ENCODE data around the gene DACT2.

Gene DACT2

GRCh38 chr6:168343239-168344150 is 23.9 kb upstream of the DACT2 start:
- H3K36me3 Mint-ChIP-seq: no peaks in the 10 kb centered on the region
- no peaks in the 10 kb centered on the region for H3K4me1 Mint-ChIP-seq
- H3K27me3 Mint-ChIP-seq: peaks cover 26 to 29% of the 10 kb centered on the region in 2 donors
- H3K27ac Mint-ChIP-seq: no peak overlapping the region
- H3K9me3 Mint-ChIP-seq: peaks cover 4 to 6% of the 10 kb centered on the region in 2 donors
- ATAC-seq (replicated peaks) (no peak), DNase-seq (no peak)
- H3K4me3 Mint-ChIP-seq: no peak overlapping the region

GRCh38 chr6:168342636-168343035 is 23.1 kb upstream of the DACT2 start:
- Mint-ChIP-seq H3K27ac (no peak overlapping the region), H3K9me3 (peaks cover 4% of the 10 kb centered on the region in 2 donors), H3K4me3 (no peak overlapping the region), H3K4me1 (no peaks in the 10 kb centered on the region), H3K27me3 (peaks cover 22 to 28% of the 10 kb centered on the region in 2 donors), H3K36me3 (no peaks in the 10 kb centered on the region)
- no peak for ATAC-seq (replicated peaks)
- DNase-seq: no peak

GRCh38 chr6:168341280-168341900 is 21.8 kb upstream of the DACT2 start:
- H3K36me3 Mint-ChIP-seq: no peaks in the 10 kb centered on the region
- H3K4me1 Mint-ChIP-seq: no peaks in the 10 kb centered on the region
- H3K9me3 Mint-ChIP-seq: peaks cover 4 to 6% of the 10 kb centered on the region in 2 donors
- DNase-seq (no peak), ATAC-seq (replicated peaks) (no peak)
- H3K27ac Mint-ChIP-seq: no peak overlapping the region
- no peak overlapping the region for H3K4me3 Mint-ChIP-seq
- H3K27me3 Mint-ChIP-seq: peaks cover 14 to 15% of the 10 kb centered on the region in 2 donors

DNA sequence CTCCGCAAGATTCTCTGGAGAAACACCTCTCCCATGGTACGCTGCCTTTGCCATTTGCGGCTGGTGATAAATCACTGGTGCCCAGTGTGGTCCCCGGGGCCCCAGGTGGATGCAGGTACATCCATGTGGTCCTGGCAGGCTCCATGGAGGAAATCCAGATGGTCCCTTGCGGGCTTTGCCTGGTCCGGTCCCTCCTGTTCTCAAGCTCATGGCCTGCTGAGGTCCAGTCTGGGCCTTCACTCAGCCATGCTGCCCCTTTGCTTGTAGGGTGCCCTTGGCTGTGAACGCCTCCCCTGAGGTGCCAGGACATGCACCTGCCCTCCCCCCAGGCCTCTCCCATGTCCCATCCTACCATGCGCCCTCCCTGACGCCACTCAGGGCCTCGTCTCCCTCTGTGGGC is 21.2 kb upstream of the DACT2 start:
- Mint-ChIP-seq H3K9me3 (peaks cover 4 to 6% of the 10 kb centered on the region in 2 donors), H3K36me3 (no peaks in the 10 kb centered on the region), H3K27me3 (peaks cover 11 to 14% of the 10 kb centered on the region in 2 donors), H3K27ac (no peak overlapping the region), H3K4me3 (no peak overlapping the region), H3K4me1 (no peaks in the 10 kb centered on the region)
- DNase-seq: no peak
- ATAC-seq (replicated peaks): no peak

DNA sequence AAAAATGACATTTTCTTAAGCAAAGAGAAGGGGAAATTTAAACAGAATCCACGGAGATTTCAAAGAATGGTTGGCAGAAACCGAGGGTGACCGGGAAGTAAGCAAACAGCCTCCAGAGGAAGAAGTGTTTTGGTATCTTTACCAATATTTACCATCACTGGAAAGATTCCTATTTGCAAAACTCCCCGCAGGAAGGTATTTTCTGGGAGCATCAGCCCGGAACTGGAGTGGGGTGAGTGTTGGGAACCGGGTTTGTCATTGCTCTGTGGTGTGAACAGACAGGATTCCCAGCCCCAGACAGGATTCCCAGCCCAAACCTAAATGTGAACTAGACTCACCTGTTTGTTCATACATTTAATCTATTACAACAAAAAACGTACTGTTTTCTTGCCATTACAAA is 19.2 kb upstream of the DACT2 start:
- Mint-ChIP-seq H3K36me3 (no peaks in the 10 kb centered on the region), H3K27ac (no peak overlapping the region), H3K4me3 (no peak overlapping the region), H3K9me3 (peaks cover 4 to 5% of the 10 kb centered on the region in 2 donors), H3K27me3 (peaks cover 0 to 3% of the 10 kb centered on the region in 2 donors), H3K4me1 (no peaks in the 10 kb centered on the region)
- ATAC-seq (replicated peaks): no peak
- no peak for DNase-seq

DNA sequence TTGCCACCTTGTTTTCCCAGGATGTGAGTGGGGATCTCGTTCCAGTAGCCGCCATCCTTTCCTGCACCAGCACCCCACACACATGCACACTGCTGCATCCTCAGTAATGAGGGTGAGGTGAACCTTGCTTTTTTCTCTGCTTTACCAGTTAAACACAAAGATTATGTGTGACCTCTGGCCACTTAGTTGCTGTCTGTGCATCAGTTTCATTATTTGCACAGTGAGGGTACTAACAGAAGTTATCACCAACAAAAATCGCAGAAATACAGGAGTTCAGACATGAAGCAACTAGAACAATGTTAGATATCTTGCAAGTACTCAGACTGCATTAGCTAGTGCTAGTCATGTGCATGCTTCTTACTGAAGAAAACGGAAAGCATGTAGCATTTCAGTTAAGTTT is 17.4 kb upstream of the DACT2 start:
- Mint-ChIP-seq H3K4me1 (no peaks in the 10 kb centered on the region), H3K4me3 (no peak overlapping the region), H3K27ac (no peak overlapping the region), H3K27me3 (no peaks in the 10 kb centered on the region), H3K9me3 (peaks cover 4 to 6% of the 10 kb centered on the region in 2 donors), H3K36me3 (no peaks in the 10 kb centered on the region)
- ATAC-seq (replicated peaks) (no peak), DNase-seq (no peak)

GRCh38 chr6:168333989-168334388 is 14.4 kb upstream of the DACT2 start:
- no peak for ATAC-seq (replicated peaks)
- Mint-ChIP-seq H3K4me1 (no peaks in the 10 kb centered on the region), H3K4me3 (no peak overlapping the region), H3K27me3 (peaks cover 9 to 16% of the 10 kb centered on the region in 2 donors), H3K27ac (no peak overlapping the region), H3K9me3 (peaks cover 0 to 12% of the 10 kb centered on the region in 2 donors), H3K36me3 (no peaks in the 10 kb centered on the region)
- DNase-seq: no peak

- no peak overlapping the region for H3K4me3 Mint-ChIP-seq
- H3K27ac Mint-ChIP-seq: no peak overlapping the region
- H3K9me3 Mint-ChIP-seq: peaks cover 0 to 14% of the 10 kb centered on the region in 2 donors
- H3K4me1 Mint-ChIP-seq: no peaks in the 10 kb centered on the region
- H3K27me3 Mint-ChIP-seq: peaks cover 10 to 18% of the 10 kb centered on the region in 2 donors
- ATAC-seq (replicated peaks) (no peak), DNase-seq (no peak)
- H3K36me3 Mint-ChIP-seq: no peaks in the 10 kb centered on the region
Observed at GRCh38 chr6:168333491-168333890, 13.9 kb upstream of the DACT2 start.

- DNase-seq (no peak), ATAC-seq (replicated peaks) (no peak)
- no peaks in the 10 kb centered on the region for H3K36me3 Mint-ChIP-seq
- H3K27me3 Mint-ChIP-seq: peaks cover 10 to 18% of the 10 kb centered on the region in 2 donors
- peaks cover 0 to 14% of the 10 kb centered on the region in 2 donors for H3K9me3 Mint-ChIP-seq
- H3K4me1 Mint-ChIP-seq: no peaks in the 10 kb centered on the region
- no peak overlapping the region for H3K4me3 Mint-ChIP-seq
- no peak overlapping the region for H3K27ac Mint-ChIP-seq
Observed at GRCh38 chr6:168333039-168333438, 13.5 kb upstream of the DACT2 start.

DNA sequence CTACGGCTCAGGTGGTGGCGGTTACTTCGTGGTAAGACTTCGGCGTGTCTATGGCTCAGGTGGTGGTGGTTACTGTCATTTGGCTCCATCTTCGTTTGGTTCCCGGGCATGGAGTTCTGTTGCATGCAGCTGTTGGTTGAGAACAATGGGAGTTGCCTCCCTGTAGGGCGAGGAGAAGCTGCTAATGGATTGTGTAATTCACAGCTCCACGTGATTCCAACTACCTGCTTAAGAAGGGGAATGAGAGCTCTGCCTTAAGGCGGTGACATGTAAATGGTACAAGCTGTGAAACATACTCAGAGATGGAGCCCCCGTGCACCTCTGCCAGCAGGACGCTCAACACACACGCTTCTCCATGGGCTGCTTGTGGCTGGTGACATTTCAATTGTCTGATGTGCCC is 12.4 kb upstream of the DACT2 start:
- DNase-seq (no peak), ATAC-seq (replicated peaks) (no peak)
- H3K4me1 Mint-ChIP-seq: no peaks in the 10 kb centered on the region
- H3K27ac Mint-ChIP-seq: no peak overlapping the region
- H3K27me3 Mint-ChIP-seq: peaks cover 11 to 23% of the 10 kb centered on the region in 2 donors
- no peak overlapping the region for H3K4me3 Mint-ChIP-seq
- H3K9me3 Mint-ChIP-seq: peaks cover 6 to 16% of the 10 kb centered on the region in 2 donors
- H3K36me3 Mint-ChIP-seq: no peaks in the 10 kb centered on the region

DNA sequence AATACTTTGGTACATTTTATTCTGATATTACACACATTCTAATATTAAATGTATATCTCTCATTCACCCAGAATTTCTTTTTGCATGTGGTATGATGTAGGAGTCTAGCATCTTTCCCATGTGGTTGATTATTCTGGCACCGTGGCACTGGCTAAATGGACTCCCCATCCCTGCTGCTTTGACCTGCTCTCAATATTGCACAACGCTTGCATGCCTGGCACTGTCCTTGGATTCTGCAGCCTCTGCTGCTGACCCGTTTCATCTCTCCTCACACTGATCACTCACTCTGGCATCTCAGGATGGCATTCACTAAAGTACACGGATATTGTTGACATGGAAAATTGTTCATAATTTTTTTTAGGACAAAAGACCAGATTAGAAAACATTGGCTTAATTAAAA is 11.5 kb upstream of the DACT2 start:
- H3K4me3 Mint-ChIP-seq: no peak overlapping the region
- ATAC-seq (replicated peaks) (no peak), DNase-seq (no peak)
- H3K27me3 Mint-ChIP-seq: peaks cover 20 to 28% of the 10 kb centered on the region in 2 donors
- no peaks in the 10 kb centered on the region for H3K4me1 Mint-ChIP-seq
- H3K36me3 Mint-ChIP-seq: no peaks in the 10 kb centered on the region
- H3K27ac Mint-ChIP-seq: no peak overlapping the region
- H3K9me3 Mint-ChIP-seq: peaks cover 6 to 18% of the 10 kb centered on the region in 2 donors

- ATAC-seq (replicated peaks) (no peak), DNase-seq (no peak)
- no peaks in the 10 kb centered on the region for H3K36me3 Mint-ChIP-seq
Observed at GRCh38 chr6:168330403-168330802, 10.8 kb upstream of the DACT2 start.

DNA sequence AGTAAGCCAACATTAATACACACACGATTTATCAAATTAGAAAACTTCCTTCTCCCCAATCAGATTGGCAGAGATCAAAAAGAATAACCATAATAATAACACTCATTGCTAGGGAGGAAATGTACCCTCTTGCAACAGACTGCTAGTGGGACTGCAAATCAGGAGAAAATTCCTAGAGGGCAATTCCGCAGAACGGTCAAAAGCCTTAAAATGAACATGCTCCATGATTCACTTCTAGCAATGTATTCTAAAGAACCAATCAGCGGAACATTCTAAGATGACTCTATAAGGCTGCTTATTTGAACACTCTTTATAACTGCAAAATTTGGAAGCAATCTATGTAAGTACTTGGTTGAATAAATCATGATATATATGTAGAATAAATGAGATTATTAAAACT is 8.5 kb upstream of the DACT2 start:
- peaks cover 28 to 33% of the 10 kb centered on the region in 2 donors for H3K27me3 Mint-ChIP-seq
- peaks cover 6 to 16% of the 10 kb centered on the region in 2 donors for H3K9me3 Mint-ChIP-seq

More at GRCh38 chr6:168330403-168330802, 10.8 kb upstream of the DACT2 start:
- H3K27me3 Mint-ChIP-seq: peaks cover 27 to 28% of the 10 kb centered on the region in 2 donors
- peaks cover 6 to 19% of the 10 kb centered on the region in 2 donors for H3K9me3 Mint-ChIP-seq
- H3K4me3 Mint-ChIP-seq: no peak overlapping the region
- H3K4me1 Mint-ChIP-seq: no peaks in the 10 kb centered on the region
- H3K27ac Mint-ChIP-seq: no peak overlapping the region

GRCh38 chr6:168326294-168327261 is 7.0 kb upstream of the DACT2 start:
- Mint-ChIP-seq H3K27me3 (peaks cover 32 to 38% of the 10 kb centered on the region in 2 donors), H3K4me1 (no peaks in the 10 kb centered on the region), H3K27ac (no peak overlapping the region), H3K36me3 (peaks cover 2 to 4% of the 10 kb centered on the region in 2 donors), H3K9me3 (peaks cover 10 to 19% of the 10 kb centered on the region in 2 donors), H3K4me3 (no peak overlapping the region)
- ATAC-seq (replicated peaks): no peak
- DNase-seq: no peak

More for the DNA sequence above, 8.5 kb upstream of the DACT2 start:
- Mint-ChIP-seq H3K4me1 (no peaks in the 10 kb centered on the region), H3K27ac (no peak overlapping the region), H3K4me3 (no peak overlapping the region), H3K36me3 (no peaks in the 10 kb centered on the region)
- DNase-seq (no peak), ATAC-seq (replicated peaks) (no peak)

Data from stimulated activated naive B cell treated with anti-CD40 and anti-IgM and Interleukin-4, amounts not matched to agents 10 μg/mL and 1 μg/mL and 100 μg/mL, for 72 hours (primary cell).